GM23248 (cell line): ENCODE measurements around the gene RNF224. TPM values are rescaled to one million over a fixed set of nuclear protein-coding genes. Genes with fewer than 3 reads are reported as not detected.

ENCODE experiments used
- DNase-seq: peaks from one replicate; pipeline ENCODE4 v3.0.0-alpha.2; 2015
- H2AFZ ChIP-seq: fragments of 200-600 bp; sonication (generic); 2 replicates; pipeline ENCODE4 v1.6.1; 2016; ENCODE audit warnings: antibody characterized with exemption
- H3F3A ChIP-seq: fragments of 200-600 bp; sonication (generic); 2 replicates; pipeline ENCODE4 v1.6.1; 2016; ENCODE audit warnings: mild to moderate bottlenecking, antibody characterized with exemption, mixed run types; ENCODE audit not compliant: insufficient read depth
- H3K27ac ChIP-seq: fragments of 200-600 bp; sonication (generic); 2 replicates; pipeline ENCODE4 v1.5.1; 2016; ENCODE audit warnings: mild to moderate bottlenecking
- H3K27me3 ChIP-seq: fragments of 200-600 bp; sonication (generic); replicated peaks from 2 replicates; pipeline ENCODE4 v1.6.1; 2016; ENCODE audit warnings: mild to moderate bottlenecking; ENCODE audit not compliant: insufficient read depth
- H3K36me3 ChIP-seq: fragments of 200-600 bp; sonication (generic); 2 replicates; pipeline ENCODE4 v1.6.1; 2016; ENCODE audit warnings: low read depth, mild to moderate bottlenecking
- H3K4me1 ChIP-seq: fragments of 200-600 bp; sonication (generic); 2 replicates; pipeline ENCODE4 v1.6.1; 2016; ENCODE audit warnings: mild to moderate bottlenecking; ENCODE audit not compliant: insufficient read depth
- H3K4me2 ChIP-seq: fragments of 200-600 bp; sonication (generic); one replicate; pipeline ENCODE4 v1.6.1; 2016; ENCODE audit warnings: mild to moderate bottlenecking; ENCODE audit not compliant: unreplicated experiment
- H3K4me3 ChIP-seq: fragments of 200-600 bp; sonication (generic); 2 replicates; pipeline ENCODE4 v1.5.1; 2016; ENCODE audit warnings: mild to moderate bottlenecking
- H3K79me2 ChIP-seq: fragments of 200-600 bp; sonication (generic); 2 replicates; pipeline ENCODE4 v1.6.1; 2016; ENCODE audit warnings: mild to moderate bottlenecking; ENCODE audit not compliant: insufficient read depth
- H3K9ac ChIP-seq: fragments of 200-600 bp; sonication (generic); 2 replicates; pipeline ENCODE4 v1.6.1; 2016; ENCODE audit warnings: mild to moderate bottlenecking
- H3K9me2 ChIP-seq: fragments of 200-600 bp; sonication (generic); 2 replicates; pipeline ENCODE4 v1.6.1; 2016; ENCODE audit warnings: mixed run types, mild to moderate bottlenecking, moderate library complexity; ENCODE audit not compliant: insufficient read depth
- H3K9me3 ChIP-seq: fragments of 200-600 bp; sonication (generic); one replicate; pipeline ENCODE4 v1.6.1; 2017; ENCODE audit warnings: low read depth
- H4K20me1 ChIP-seq: fragments of 200-600 bp; sonication (generic); 2 replicates; pipeline ENCODE4 v1.6.0; 2016; ENCODE audit not compliant: insufficient read depth
- EZH2 ChIP-seq: fragments of 200-600 bp; sonication (generic); IDR thresholded peaks from 2 replicates; pipeline ENCODE4 v1.6.1; 2018; ENCODE audit warnings: antibody characterized with exemption, mild to moderate bottlenecking; ENCODE audit not compliant: insufficient read depth, poor library complexity, severe bottlenecking
- EZH2phosphoT487 ChIP-seq: fragments of 200-600 bp; sonication (generic); IDR thresholded peaks from 2 replicates; pipeline ENCODE4 v1.6.1; 2018; ENCODE audit warnings: antibody characterized with exemption, moderate library complexity, mild to moderate bottlenecking, low read depth; ENCODE audit not compliant: insufficient read depth
- WGBS, 2 experiments: methylation state at CpG; one replicate each; pipeline ENCODE4 v1.1.6; 2015 to 2017; ENCODE audit warnings: low lambda C conversion rate in 2 of 2, low coverage in 1 of 2; ENCODE audit errors: missing lambda C conversion rate in 2 of 2; 5-methylcytosine and 5-hydroxymethylcytosine counted together
- in situ Hi-C: fragments of 300-500 bp; cut with MboI; formaldehyde crosslinking; loops from 2 replicates; pipeline ENCODE4 v1.15.0; 2020
- polyA plus RNA-seq: library from polyadenylated mRNA; unstranded; fragments of >200 nt; fragmentation: Nextera tagmentation; extraction: Ambion mirVana; gene quantifications from 2 replicates; pipeline ENCODE4 v1.2.1, GENCODE V29; 2016
- total RNA-seq: library from RNA; depleted of rRNA; stranded (reverse); fragments of >200 nt; shearing (Covaris generic); gene quantifications from 2 replicates; pipeline ENCODE4 v1.2.3, GENCODE V29; 2014

The RNF224 gene
- total and polyA plus RNA-seq, 2 experiments from 2014 or later = not detected

DNA sequence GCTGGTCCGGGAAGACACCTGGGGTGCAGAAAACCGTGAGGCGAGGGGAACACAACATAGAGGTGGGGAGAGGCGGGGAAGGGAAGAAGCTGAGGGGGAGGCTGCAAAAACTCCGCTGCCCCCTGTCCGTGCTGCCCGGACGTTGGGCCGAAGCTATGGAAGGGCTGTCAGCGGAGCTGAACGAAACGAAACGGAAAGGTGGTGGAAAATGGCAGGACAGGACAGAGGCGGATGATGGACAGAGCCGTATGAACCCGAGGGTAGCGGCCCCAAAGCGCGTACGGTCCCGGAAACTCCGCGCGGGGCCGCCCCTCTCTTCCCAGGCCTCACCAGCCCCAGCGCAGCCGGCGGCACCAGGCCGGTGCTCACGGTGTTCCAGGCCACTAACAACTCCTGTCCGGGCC is 39.2 kb upstream of the RNF224 start:
- Histone ChIP-seq H3K27me3 (no peaks in the 10 kb centered on the region), H3K4me3 (peak overlapping the region; percentile 83), H3K79me2 (peaks cover 68% of the 10 kb centered on the region), H3K9ac (peak overlapping the region; percentile 93), H3K9me2 (no peaks in the 10 kb centered on the region), H3K9me3 (no peaks in the 10 kb centered on the region), H3K36me3 (no peaks in the 10 kb centered on the region; the same call in 1 of the 2 replicates), H3K27ac (peak overlapping the region; percentile 93), H3K4me1 (peaks cover 16% of the 10 kb centered on the region), H3K4me2 (peak overlapping the region; percentile 82), H4K20me1 (no peaks in the 10 kb centered on the region), H3F3A (peaks cover 10% of the 10 kb centered on the region), H2AFZ (peak overlapping the region; percentile 69)
- in situ Hi-C loops = no loop called here
- DNase-seq = no peak
- WGBS, 2 experiments = 1 to 2% methylated on average over 25 to 31 of the region's 31 CpGs
- TF ChIP-seq EZH2 (no peak), EZH2phosphoT487 (no peak)

DNA sequence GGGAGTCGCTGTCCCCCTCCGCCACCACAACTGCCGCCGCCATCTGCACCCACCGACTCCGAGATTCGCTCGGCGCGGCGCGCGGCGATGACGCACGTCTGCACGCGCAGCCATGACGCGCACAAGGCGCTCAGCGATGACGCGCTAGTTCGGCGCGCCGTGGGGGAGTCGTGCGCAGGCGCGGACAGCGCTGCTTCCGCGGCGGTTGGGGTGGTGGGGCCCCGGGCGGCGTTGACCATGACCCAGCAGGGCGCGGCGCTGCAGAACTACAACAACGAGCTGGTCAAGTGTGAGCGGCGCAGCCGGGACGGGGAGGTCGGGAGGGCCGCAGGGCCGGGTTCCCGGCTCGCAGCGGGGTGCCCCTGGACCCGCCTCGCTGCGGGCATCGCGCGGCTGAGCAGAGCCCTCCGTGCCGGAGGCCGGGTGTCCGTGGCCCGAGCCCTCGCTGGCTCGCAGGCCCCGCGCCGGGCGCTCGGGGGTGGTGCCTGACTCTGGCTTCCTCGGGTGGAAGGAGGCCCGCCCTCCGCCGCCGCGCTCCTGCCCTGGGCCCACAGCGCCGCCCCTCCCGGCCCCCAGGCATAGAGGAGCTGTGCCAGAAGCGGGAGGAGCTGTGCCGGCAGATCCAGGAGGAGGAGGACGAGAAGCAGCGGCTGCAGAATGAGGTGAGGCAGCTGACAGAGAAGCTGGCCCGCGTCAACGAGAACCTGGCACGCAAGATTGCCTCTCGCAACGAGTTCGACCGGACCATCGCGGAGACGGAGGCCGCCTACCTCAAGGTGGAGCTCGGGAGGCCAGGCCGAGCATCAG is 38.6 kb upstream of the RNF224 start, which contains the start of the genes ANAPC2 and SSNA1:
TSS of gene ANAPC2 (minus strand) at position 71 of the 807 bp plus-strand sequence. CDS start at position 43, 28 bp downstream.
TSS of gene SSNA1 (plus strand) at position 187 of the 807 bp plus-strand sequence. CDS start at position 238, 51 bp downstream.
- Histone ChIP-seq H3K9me2 (no peaks in the 10 kb centered on the region), H2AFZ (peak within 1 kb of the TSS; percentile 69), H4K20me1 (no peaks in the 10 kb centered on the region), H3K4me1 (peaks cover 16% of the 10 kb centered on the region), H3K27me3 (no peaks in the 10 kb centered on the region), H3K36me3 (no peaks in the 10 kb centered on the region), H3K27ac (peak within 1 kb of the TSS; percentile 93), H3K9me3 (no peaks in the 10 kb centered on the region), H3F3A (peaks cover 10% of the 10 kb centered on the region), H3K79me2 (peaks cover 74% of the 10 kb centered on the region), H3K4me2 (peak within 1 kb of the TSS; percentile 93), H3K9ac (peak within 1 kb of the TSS; percentile 93), H3K4me3 (peak within 1 kb of the TSS; percentile 83)
- TF ChIP-seq EZH2 (no peak), EZH2phosphoT487 (no peak)
- DNase-seq = peak; percentile 95
- 0 to 1% methylated on average over 80 to 97 of the region's 98 CpGs for WGBS, 2 experiments
- in situ Hi-C loops = no loop called here

- Histone ChIP-seq H3K27me3 (no peaks in the 10 kb centered on the region), H4K20me1 (no peaks in the 10 kb centered on the region), H3K9ac (peak overlapping the region; percentile 93), H3K4me1 (peaks cover 16% of the 10 kb centered on the region), H2AFZ (peak overlapping the region; percentile 20; the same call in 1 of the 2 replicates), H3K36me3 (no peaks in the 10 kb centered on the region), H3K79me2 (peaks cover 83% of the 10 kb centered on the region), H3K9me3 (no peaks in the 10 kb centered on the region), H3K9me2 (no peaks in the 10 kb centered on the region), H3F3A (peaks cover 10% of the 10 kb centered on the region), H3K4me3 (peak overlapping the region; percentile 83), H3K27ac (peak overlapping the region; percentile 93), H3K4me2 (peak overlapping the region; percentile 93)
- DNase-seq = peak; percentile 15
- TF ChIP-seq EZH2phosphoT487 (no peak), EZH2 (no peak)
- in situ Hi-C loops = no loop called here
- WGBS, 2 experiments = 31 to 37% methylated on average over 20 to 23 of the region's 23 CpGs
Observed at GRCh38 chr9:137189297-137190295, 37.7 kb upstream of the RNF224 start.

GRCh38 chr9:137190315-137190856 is 36.9 kb upstream of the RNF224 start:
- Histone ChIP-seq H4K20me1 (no peaks in the 10 kb centered on the region), H3K9me3 (no peaks in the 10 kb centered on the region), H3K4me1 (peaks cover 16% of the 10 kb centered on the region), H3K4me2 (peak overlapping the region; percentile 93), H3K9ac (peak overlapping the region; percentile 93), H2AFZ (no peak overlapping the region), H3K9me2 (no peaks in the 10 kb centered on the region), H3K27me3 (no peaks in the 10 kb centered on the region), H3K36me3 (no peaks in the 10 kb centered on the region), H3K4me3 (no peak overlapping the region; the same call in 1 of the 2 replicates), H3K27ac (peak overlapping the region; percentile 93), H3K79me2 (peaks cover 87% of the 10 kb centered on the region), H3F3A (peaks cover 10% of the 10 kb centered on the region)
- 67 to 74% methylated on average over 7 to 8 of the region's 9 CpGs for WGBS, 2 experiments
- in situ Hi-C loops = no loop called here
- TF ChIP-seq EZH2 (no peak), EZH2phosphoT487 (no peak)
- no peak for DNase-seq
